ENCODE data around the gene AAK1. TPM values are rescaled to one million over a fixed set of nuclear protein-coding genes. Genes with fewer than 3 reads are reported as not detected.

AAK1 gene
- total RNA-seq, 1 donor from 2014 or later, result 43.4 TPM

Other genes starting within 250 kb of the AAK1 start
- gene NFU1, start 206.3 kb downstream of the AAK1 start, total RNA-seq, result 41.6 and 44.1 TPM in 2 replicates
- 250 and 262 TPM in 2 replicates for gene ANXA4, start 98.4 kb upstream of the AAK1 start, total RNA-seq
- gene GMCL1, start 185.9 kb upstream of the AAK1 start, total RNA-seq, result 33.1 and 39.2 TPM in 2 replicates